ENCODE results near the gene RNU6-1. TPM values are rescaled to one million over a fixed set of nuclear protein-coding genes. Genes with fewer than 3 reads are reported as not detected.
A peak's percentile ranks its signal among the peaks of the same experiment; 100 is the strongest.

RNU6-1 gene
- total and polyA plus RNA-seq, 11 donors: not detected

- peaks cover 0 to 3% (median 0%) of the 10 kb centered on the region in 12 donors for H3K9me3 ChIP-seq
- no peak for TF ChIP-seq POLR2A (IDR thresholded peaks at IDR 0.05)
- TF ChIP-seq CTCF (IDR thresholded peaks at IDR 0.05): no peak
- H3K4me1 ChIP-seq: peaks cover 0 to 7% (median 0%) of the 10 kb centered on the region in 12 donors
- H3K4me3 ChIP-seq: no peak overlapping the region
- H3K27ac ChIP-seq: no peak overlapping the region
- H3K27me3 ChIP-seq: no peaks in the 10 kb centered on the region
- ATAC-seq (no peak), DNase-seq (no peak)
- H3K36me3 ChIP-seq: no peaks in the 10 kb centered on the region
- intact Hi-C loops (cut with DNase I): no loop called here
- WGBS, 4 donors: 86 to 91% (median 89%) methylated on average over 1 of the region's 1 CpG
These were observed 14.5 kb upstream of the RNU6-1 start for GRCh38 chr15:67854358-67854757.

- no peak for TF ChIP-seq POLR2A (IDR thresholded peaks at IDR 0.05)
- TF ChIP-seq CTCF (IDR thresholded peaks at IDR 0.05): no peak
- Histone ChIP-seq H3K36me3 (no peaks in the 10 kb centered on the region), H3K4me1 (peaks cover 0 to 7% (median 0%) of the 10 kb centered on the region in 12 donors), H3K27ac (no peak overlapping the region), H3K4me3 (no peak overlapping the region), H3K9me3 (peaks cover 0 to 4% (median 0%) of the 10 kb centered on the region in 12 donors), H3K27me3 (no peaks in the 10 kb centered on the region)
- DNase-seq (no peak), ATAC-seq (no peak)
- intact Hi-C loops (cut with DNase I): no loop called here
- WGBS, 4 donors: 90 to 97% (median 92%) methylated on average over 3 of the region's 3 CpGs
These were observed 13.6 kb upstream of the RNU6-1 start for GRCh38 chr15:67853454-67853853.

GRCh38 chr15:67852418-67852817, 12.6 kb upstream of the RNU6-1 start:
- Histone ChIP-seq H3K4me3 (no peak overlapping the region), H3K27ac (no peak overlapping the region), H3K4me1 (peaks cover 0 to 7% (median 0%) of the 10 kb centered on the region in 12 donors), H3K9me3 (peaks cover 0 to 4% (median 0%) of the 10 kb centered on the region in 12 donors), H3K27me3 (no peaks in the 10 kb centered on the region), H3K36me3 (no peaks in the 10 kb centered on the region)
- no peak for DNase-seq
- no peak for TF ChIP-seq CTCF (IDR thresholded peaks at IDR 0.05)
- no peak for TF ChIP-seq POLR2A (IDR thresholded peaks at IDR 0.05)
- ATAC-seq: no peak
- intact Hi-C loops (cut with DNase I): no loop called here
- WGBS, 4 donors: 71 to 81% (median 77%) methylated on average over 3 of the region's 3 CpGs

- DNase-seq (no peak), ATAC-seq (peak in 2 of 4 donors; percentile 22)
- peaks cover 0 to 4% (median 0%) of the 10 kb centered on the region in 12 donors for H3K9me3 ChIP-seq
- 81 to 91% (median 87%) methylated on average over 4 of the region's 4 CpGs for WGBS, 4 donors
- H3K36me3 ChIP-seq: no peaks in the 10 kb centered on the region
- intact Hi-C loops (cut with DNase I): no loop called here
- peak overlapping the region in 1 of 12 donors; percentile 13 for H3K27ac ChIP-seq
- H3K4me1 ChIP-seq: peaks cover 0 to 7% (median 0%) of the 10 kb centered on the region in 12 donors
- H3K4me3 ChIP-seq: no peak overlapping the region
- no peak for TF ChIP-seq CTCF (IDR thresholded peaks at IDR 0.05)
- no peak for TF ChIP-seq POLR2A (IDR thresholded peaks at IDR 0.05)
- no peaks in the 10 kb centered on the region for H3K27me3 ChIP-seq
These were observed 11.2 kb upstream of the RNU6-1 start for GRCh38 chr15:67850994-67851571.
